Colon (tissue), 2 donors: ENCODE results near the gene TPM2.
A peak's percentile ranks its signal among the peaks of the same experiment; 100 is the strongest.

Experiments used
- FAIRE-seq: peaks from 2 replicates; lab custom pipeline; 2012; peaks lifted over from hg19 to GRCh38; lab: Jason Lieb, UNC
- donor health status: control.
- donor health status: control.

TPM2 gene

GRCh38 chr9:35689542-35690293, at the start of gene TPM2:
TSS of gene TPM2 (minus strand) at chr9:35689925. CDS start at chr9:35689817, 108 bp downstream.
- no peak for FAIRE-seq

DNA sequence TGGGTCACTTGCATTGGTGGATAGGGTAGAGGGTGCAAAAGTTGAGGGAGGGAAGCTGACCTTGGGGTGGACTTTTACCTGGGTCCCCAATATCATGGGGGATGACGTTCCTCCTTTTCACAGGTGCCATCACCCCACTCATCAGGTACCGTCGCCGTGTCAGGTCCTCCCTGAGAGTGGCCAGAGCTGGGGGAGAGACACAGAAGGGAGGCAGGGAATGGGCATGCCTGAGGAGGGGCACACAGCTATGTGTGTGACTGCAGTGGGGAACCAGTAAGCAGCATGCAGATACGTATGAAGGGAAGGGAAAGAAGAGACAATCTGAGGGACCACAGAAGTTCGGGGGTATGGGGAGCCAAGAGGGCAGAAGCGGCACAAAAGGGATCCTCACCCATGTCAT, 49.2 kb upstream of the TPM2 start:
- no peak for FAIRE-seq

DNA sequence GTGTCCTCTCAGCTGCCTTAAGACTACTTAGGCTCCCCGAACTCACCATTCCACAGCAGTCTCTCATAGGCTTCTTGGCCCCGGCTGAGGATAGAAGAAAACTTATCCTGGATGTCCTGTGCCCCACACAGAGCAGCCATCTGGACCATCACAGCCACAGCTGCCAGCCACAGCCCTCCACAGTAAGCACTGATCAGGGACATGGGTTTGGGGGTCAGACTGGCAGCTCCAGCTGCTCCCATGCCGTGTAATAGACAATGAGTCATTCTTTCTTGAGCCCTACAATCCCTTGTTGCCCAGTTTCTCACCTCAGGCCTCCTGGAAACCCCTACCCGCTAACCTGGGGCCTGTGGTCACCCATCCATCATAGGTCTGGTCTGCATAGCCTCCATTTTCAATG, 48.5 kb upstream of the TPM2 start:
- FAIRE-seq = no peak

- FAIRE-seq = no peak
These were observed 47.4 kb upstream of the TPM2 start for GRCh38 chr9:35737143-35737542.

DNA sequence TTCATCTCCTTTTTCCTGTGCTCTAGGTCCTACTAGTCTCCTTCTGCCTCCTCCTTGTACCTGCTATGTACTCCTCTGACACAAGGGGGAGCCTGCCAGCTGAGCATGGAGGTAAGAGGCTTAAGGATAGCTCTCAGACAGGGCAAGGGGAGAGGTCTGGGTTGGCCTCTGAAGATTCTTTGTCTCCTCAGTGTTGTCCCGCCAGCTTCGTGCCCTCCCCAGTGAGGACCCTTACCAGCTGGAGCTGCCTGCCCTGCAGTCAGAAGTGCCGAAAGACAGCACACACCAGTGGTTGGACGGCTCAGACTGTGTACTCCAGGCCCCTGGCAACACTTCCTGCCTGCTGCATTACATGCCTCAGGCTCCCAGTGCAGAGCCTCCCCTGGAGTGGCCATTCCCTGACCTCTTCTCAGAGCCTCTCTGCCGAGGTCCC, 46.5 kb upstream of the TPM2 start:
- no peak for FAIRE-seq

GRCh38 chr9:35734096-35734495, 44.4 kb upstream of the TPM2 start:
- FAIRE-seq = no peak

- no peak for FAIRE-seq
These were observed 43.2 kb upstream of the TPM2 start for GRCh38 chr9:35732800-35733541.

- FAIRE-seq = peak; percentile 33
These were observed 42.6 kb upstream of the TPM2 start, which contains the start of the genes CREB3 and TLN1 for GRCh38 chr9:35732185-35732799. TSS of gene CREB3 (plus strand) at chr9:35732666. CDS start at chr9:35732773, 107 bp downstream. TSS of gene TLN1 (minus strand) at chr9:35732195. CDS start at chr9:35725694, 6,501 bp downstream.

DNA sequence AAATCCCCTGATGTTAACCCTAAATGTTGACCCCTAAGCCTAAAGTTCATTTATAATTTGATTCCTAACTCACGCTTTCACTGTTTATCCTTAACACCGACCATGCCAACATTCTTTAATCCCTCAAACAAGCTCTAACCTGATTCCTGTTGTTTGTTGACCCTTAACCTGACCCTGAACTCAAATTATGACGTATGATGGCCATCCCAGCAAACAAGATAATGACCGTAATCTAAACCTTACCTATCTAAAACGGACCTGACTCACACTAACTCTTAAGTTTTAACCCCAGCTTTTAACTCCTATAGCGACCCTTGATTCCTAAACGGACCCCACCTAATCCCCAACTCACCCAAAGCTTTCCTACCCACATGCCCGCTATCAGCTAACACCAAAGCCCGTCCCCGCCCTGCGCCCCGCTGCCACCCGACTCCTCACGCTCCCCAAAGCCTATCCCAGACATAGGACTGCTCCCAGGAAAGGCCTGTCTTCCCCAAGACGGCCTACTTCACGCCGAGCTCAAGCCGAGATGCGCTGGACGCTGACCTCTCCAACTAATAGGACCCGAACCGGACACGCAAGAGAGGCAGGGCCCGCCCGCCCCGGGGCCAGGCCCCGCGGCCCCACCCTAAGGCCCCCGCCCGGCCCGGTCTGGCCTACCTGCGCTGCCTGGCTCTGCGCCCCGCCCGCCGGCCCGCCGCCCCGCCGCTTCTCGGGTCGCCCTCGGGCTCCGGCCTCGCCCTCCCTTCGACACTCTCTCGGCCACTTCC, 41.9 kb upstream of the TPM2 start:
- no peak for FAIRE-seq

GRCh38 chr9:35730486-35730854, 40.7 kb upstream of the TPM2 start:
- no peak for FAIRE-seq

DNA sequence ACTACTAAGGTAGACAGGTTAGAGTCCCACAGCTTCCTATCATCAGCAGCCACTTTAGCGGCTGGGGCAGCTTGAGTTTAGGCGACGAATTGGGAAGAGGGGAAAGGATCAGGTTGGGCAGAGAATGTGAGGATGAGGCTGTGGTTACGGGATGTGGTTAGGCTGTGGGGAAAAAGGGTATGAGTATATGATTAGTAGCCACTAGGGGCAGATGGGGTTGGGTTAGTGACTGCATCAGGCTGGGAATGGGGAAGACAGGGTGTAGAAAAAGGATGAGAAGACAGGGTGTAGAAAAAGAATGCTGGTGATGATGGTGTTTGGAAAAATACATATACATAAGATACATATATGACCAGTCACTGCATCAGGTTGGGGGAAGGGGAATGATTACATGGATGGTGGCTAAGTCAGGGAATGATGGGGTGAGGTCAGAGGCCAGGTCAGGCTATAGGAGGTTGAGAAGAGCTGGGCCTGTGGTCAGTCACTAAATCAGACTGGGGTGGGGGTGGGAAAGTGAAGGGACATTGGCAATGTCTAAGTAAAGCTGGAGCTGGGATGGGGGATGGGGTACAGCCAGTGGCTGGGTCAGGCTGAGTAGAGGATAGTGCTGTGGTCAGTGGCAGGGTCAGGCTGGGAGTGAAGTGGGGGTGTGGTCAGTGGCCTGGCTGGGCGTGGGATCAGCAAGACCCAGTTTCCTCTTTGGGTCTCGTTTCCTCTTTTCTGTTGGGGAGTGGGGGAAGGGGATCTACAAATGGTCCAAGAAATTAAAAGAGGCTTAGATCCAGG, 40.2 kb upstream of the TPM2 start:
- no peak for FAIRE-seq

DNA sequence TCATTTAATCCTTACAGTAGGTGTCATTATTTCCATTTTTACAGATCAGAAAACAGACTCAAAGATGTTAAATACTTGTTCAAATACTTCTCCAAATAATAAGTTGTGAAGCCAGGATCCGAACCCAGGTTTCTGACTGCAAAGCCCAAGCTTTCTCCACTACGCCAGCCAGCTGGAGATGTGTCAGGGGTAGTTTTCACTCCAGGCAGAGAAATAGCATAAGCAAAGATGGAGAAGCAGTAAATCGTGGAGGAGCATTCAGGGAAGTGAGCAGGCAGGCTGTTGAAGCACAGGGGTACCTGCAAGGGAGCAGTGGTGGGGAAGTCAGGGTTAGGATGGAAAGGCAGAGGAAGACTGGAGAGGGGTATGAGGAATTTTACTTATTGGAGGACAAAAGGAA, 39.4 kb upstream of the TPM2 start:
- FAIRE-seq = no peak

- FAIRE-seq = no peak
These were observed 38.6 kb upstream of the TPM2 start for GRCh38 chr9:35728041-35728971.

DNA sequence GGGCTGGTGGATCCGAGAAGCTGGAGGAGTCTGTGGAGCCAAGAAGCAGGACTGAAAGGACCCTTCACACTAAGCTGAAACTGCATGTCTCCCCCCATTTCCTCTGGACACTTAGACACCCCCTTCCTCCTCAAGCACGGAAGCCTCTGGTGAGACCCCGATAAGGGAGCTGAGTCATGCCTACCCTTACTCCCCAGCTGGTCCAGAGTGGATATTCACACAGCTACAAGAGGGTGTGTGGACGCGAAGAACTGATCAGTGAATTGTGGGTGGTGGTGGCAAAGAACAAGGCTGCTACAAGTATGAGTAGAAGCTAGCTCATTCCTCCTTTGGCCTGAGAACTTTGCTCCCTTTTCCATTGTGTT, 37.9 kb upstream of the TPM2 start:
- FAIRE-seq = no peak

DNA sequence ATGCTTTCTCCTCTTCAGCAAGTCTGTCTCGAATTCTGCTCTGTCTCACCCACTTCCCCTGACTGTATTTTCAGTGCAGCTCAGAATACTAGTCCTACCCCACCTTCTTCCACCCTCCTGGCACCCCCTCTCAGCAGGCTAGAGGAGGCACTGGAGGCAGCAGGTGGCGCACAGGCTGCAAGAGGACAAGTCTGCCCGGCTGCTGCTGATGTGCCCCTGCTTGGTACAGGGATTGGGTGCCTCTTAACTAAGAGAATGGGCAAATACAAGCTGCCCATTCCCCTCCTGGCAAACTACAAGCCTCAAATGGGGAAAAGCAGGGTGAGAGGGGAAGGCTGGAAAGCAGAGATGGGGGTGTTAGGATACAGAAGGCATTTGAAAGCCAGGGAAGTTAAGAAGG, 37.2 kb upstream of the TPM2 start:
- FAIRE-seq = no peak

DNA sequence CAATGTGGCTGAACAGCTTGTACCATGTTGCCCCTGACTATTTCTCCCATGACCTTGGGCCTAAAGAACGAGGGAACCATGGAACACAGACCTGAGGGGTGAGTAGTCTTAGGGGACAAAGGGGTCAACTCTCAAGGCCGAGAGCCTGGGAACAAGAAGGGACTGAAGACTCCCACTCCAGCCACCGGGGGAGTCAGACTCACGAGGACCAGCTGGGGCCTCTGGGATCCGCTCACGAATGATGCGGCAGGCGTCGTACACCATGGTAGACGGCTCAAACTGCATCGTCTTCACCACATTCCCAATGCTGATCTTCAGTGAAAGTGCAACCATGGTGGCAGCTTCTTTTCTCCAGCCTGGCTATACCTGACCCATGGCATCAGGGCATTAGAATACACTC, 35.6 kb upstream of the TPM2 start:
- no peak for FAIRE-seq

DNA sequence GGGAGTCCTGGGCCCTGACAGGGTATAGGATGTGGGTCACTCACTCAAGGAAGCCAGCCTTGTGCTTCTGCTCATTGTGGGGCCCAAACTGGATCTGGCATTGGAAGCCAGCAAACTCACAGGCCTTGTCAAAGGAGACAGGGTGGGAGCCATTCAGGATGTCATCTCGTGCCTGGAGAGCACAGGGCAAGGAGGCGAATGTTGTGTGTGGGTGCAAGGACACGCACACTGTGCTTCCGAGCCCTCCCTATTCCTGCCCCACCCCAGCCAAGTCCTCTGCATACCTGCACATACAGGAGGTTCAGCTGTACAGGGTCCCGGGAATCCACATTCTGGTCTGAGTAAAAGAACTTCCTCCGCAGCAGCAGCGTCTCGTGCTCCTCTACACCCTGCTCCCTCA, 34.2 kb upstream of the TPM2 start:
- FAIRE-seq = no peak

DNA sequence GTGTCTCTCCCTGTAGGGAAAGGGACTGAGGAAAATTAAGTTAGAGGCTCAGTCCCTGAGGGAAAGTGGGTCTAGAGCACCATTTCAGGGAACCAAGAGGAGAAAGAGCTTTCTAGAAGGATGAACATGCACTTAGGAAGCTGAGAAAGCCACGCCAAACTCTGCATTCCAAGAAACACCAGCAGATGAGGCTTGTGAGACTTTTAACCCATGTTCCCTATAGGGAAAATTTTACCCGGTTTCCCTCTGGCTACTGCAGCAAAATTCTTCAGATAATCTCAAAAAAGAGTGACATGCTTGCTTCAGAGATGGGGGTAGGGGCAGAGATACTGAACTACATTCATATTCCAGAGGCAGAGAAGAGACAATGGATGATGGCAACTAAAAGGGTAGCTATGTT, 33.7 kb upstream of the TPM2 start:
- FAIRE-seq = no peak

GRCh38 chr9:35719546-35719945, 29.8 kb upstream of the TPM2 start:
- no peak for FAIRE-seq

GRCh38 chr9:35718721-35719511, 29.2 kb upstream of the TPM2 start:
- no peak for FAIRE-seq
